AG09309 (cell line): ENCODE results near the gene XRCC6.

Source experiments
- DNase-seq: peaks from one replicate; pipeline ENCODE4 v3.0.0-alpha.2; 2010; ENCODE audit warnings: low read depth
- H3K4me3 ChIP-seq: 2 replicates; pipeline ENCODE4 v1.5.1; 2011; ENCODE audit warnings: mild to moderate bottlenecking, low read depth, low read length, moderate library complexity; ENCODE audit not compliant: control insufficient read depth
- TF ChIP-seq, protein P1 (sequence below): IDR thresholded peaks from 2 replicates; pipeline ENCODE4 v1.5.1; 2011; ENCODE audit warnings: mild to moderate bottlenecking, low read depth, low read length, inconsistent platforms; ENCODE audit not compliant: insufficient read depth, control insufficient read depth; ENCODE audit errors: missing control alignments

XRCC6 gene

GRCh38 chr22:41699264-41700107 lies 78.4 kb downstream of the XRCC6 start, which contains the start of gene MEI1:
Gene MEI1 (plus strand): TSS chr22:41699503. CDS start chr22:41699539, 36 bp downstream.
- H3K4me3 ChIP-seq, result no peak within 1 kb of the TSS
- DNase-seq, result no peak
- TF ChIP-seq, protein P1, sequence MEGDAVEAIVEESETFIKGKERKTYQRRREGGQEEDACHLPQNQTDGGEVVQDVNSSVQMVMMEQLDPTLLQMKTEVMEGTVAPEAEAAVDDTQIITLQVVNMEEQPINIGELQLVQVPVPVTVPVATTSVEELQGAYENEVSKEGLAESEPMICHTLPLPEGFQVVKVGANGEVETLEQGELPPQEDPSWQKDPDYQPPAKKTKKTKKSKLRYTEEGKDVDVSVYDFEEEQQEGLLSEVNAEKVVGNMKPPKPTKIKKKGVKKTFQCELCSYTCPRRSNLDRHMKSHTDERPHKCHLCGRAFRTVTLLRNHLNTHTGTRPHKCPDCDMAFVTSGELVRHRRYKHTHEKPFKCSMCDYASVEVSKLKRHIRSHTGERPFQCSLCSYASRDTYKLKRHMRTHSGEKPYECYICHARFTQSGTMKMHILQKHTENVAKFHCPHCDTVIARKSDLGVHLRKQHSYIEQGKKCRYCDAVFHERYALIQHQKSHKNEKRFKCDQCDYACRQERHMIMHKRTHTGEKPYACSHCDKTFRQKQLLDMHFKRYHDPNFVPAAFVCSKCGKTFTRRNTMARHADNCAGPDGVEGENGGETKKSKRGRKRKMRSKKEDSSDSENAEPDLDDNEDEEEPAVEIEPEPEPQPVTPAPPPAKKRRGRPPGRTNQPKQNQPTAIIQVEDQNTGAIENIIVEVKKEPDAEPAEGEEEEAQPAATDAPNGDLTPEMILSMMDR, result no peak

DNA sequence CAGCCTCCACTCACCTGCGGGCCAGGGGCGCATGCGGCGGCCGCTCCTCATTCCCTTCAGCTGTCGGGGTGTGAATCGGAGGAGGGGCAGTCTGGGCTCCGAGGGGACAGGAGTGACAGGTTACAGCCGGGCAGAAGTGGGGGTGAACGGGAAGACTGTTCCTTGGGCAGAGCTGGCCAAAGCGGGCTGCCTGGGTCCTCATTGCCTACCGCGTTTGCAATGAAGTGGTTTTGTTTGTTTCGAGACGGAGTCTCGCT lies 78.9 kb downstream of the XRCC6 start:
- TF ChIP-seq, protein P1, result no peak
- no peak for DNase-seq
- no peak overlapping the region for H3K4me3 ChIP-seq

DNA sequence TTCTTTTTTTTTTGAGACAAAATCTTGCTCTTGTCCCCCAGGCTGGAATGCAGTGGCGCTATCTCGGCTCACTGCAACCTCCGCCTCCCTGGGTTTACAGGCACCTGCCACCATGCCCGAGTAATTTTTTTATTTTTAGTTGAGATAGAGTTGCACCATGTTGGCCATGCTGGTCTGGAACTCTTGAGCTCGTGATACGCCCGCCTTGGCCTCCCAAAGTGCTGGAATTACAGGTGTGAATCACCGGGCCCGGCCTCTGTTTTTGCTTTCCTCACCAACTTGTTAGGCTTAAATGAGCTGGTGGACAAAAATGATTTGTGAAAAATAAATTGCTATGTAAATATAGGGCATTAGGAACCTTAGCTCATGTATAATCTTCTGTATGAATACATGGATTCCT lies 81.7 kb downstream of the XRCC6 start:
- no peak for DNase-seq
- no peak overlapping the region for H3K4me3 ChIP-seq
- TF ChIP-seq, protein P1, result no peak

DNA sequence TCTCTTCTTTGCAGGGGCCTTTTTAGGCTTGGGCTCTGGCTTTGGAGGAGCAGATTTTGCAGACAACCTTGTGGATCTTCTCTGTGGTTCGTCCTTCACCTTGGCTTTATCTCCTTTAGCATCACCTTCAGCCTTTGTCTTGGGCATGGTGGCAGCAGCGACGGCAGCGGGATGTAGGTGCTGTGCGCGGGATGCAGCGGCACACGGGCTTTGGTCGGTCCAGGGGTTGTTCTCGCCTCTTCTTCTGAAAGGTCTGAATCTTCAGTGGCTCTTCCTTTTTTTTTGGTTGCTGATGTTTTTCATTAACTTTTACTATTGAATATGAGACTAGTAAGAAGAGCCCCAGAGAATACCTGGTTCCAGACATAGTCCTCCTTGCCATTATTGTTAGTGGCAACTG lies 88.2 kb downstream of the XRCC6 start:
- no peak for DNase-seq
- H3K4me3 ChIP-seq, result no peak overlapping the region
- TF ChIP-seq, protein P1, result no peak

- no peak overlapping the region for H3K4me3 ChIP-seq
- TF ChIP-seq, protein P1, result no peak
- DNase-seq, result no peak
Measured at GRCh38 chr22:41713004-41713403, 91.9 kb downstream of the XRCC6 start.
